ENCODE measurements around the gene LCN6. TPM values are rescaled to one million over a fixed set of nuclear protein-coding genes. Genes with fewer than 3 reads are reported as not detected.

Gene LCN6
- total and polyA plus RNA-seq, 7 donors = 0.44 to 15.0 (median 10.7) TPM

GRCh38 chr9:136751244-136751643, 2.9 kb upstream of the LCN6 start:
- Histone ChIP-seq H3K36me3 (ENCODE audit: insufficient read depth in 1 of 2, low read depth in 1 of 2) (no peaks in the 10 kb centered on the region), H3K27ac (no peak overlapping the region), H3K4me1 (no peaks in the 10 kb centered on the region), H3K27me3 (ENCODE audit: insufficient read depth in 3 of 3, low read length in 2 of 3) (no peaks in the 10 kb centered on the region), H3K4me3 (no peak overlapping the region), H3K9me3 (no peaks in the 10 kb centered on the region)
- intact Hi-C loops (cut with DNase I) = no loop called here
- TF ChIP-seq CTCF (IDR thresholded peaks at IDR 0.05) = no peak
- DNase-seq (no peak), ATAC-seq (no peak)
- WGBS, 3 donors = 79 to 88% (median 82%) methylated on average over 1 of the region's 1 CpG

- intact Hi-C loops (cut with DNase I) = no loop called here
- 51 to 66% (median 56%) methylated on average over 2 of the region's 2 CpGs for WGBS, 3 donors
- ATAC-seq (no peak), DNase-seq (no peak)
- H3K9me3 ChIP-seq = no peaks in the 10 kb centered on the region
- H3K36me3 ChIP-seq (ENCODE audit: insufficient read depth in 1 of 2, low read depth in 1 of 2) = no peaks in the 10 kb centered on the region
- H3K4me3 ChIP-seq = no peak overlapping the region
- no peak overlapping the region for H3K27ac ChIP-seq
- no peak for TF ChIP-seq CTCF (IDR thresholded peaks at IDR 0.05)
- no peaks in the 10 kb centered on the region for H3K4me1 ChIP-seq
- H3K27me3 ChIP-seq (ENCODE audit: insufficient read depth in 3 of 3, low read length in 2 of 3) = no peaks in the 10 kb centered on the region
Observed at GRCh38 chr9:136750526-136750925, 2.2 kb upstream of the LCN6 start.

GRCh38 chr9:136748666-136749611, 614 bp upstream of the LCN6 start:
- intact Hi-C loops (cut with DNase I) = no loop called here
- 72 to 77% (median 73%) methylated on average over 21 of the region's 21 CpGs for WGBS, 3 donors
- Histone ChIP-seq H3K9me3 (no peaks in the 10 kb centered on the region), H3K36me3 (ENCODE audit: insufficient read depth in 1 of 2, low read depth in 1 of 2) (no peaks in the 10 kb centered on the region), H3K4me3 (no peak overlapping the region), H3K27me3 (ENCODE audit: insufficient read depth in 3 of 3, low read length in 2 of 3) (peaks cover 0 to 6% (median 0%) of the 10 kb centered on the region in 3 donors), H3K27ac (no peak overlapping the region), H3K4me1 (no peaks in the 10 kb centered on the region)
- ATAC-seq = no peak
- no peak for TF ChIP-seq CTCF (IDR thresholded peaks at IDR 0.05)
- no peak for DNase-seq

GRCh38 chr9:136747161-136748060, 914 bp downstream of the LCN6 start:
- WGBS, 3 donors = 84 to 90% (median 86%) methylated on average over 21 to 22 of the region's 22 CpGs
- intact Hi-C loops (cut with DNase I) = no loop called here
- DNase-seq (no peak), ATAC-seq (no peak)
- Histone ChIP-seq H3K27me3 (ENCODE audit: insufficient read depth in 3 of 3, low read length in 2 of 3) (peaks cover 0 to 21% (median 12%) of the 10 kb centered on the region in 3 donors), H3K36me3 (ENCODE audit: insufficient read depth in 1 of 2, low read depth in 1 of 2) (no peaks in the 10 kb centered on the region), H3K27ac (no peak overlapping the region), H3K4me1 (no peaks in the 10 kb centered on the region), H3K9me3 (no peaks in the 10 kb centered on the region), H3K4me3 (no peak overlapping the region)
- TF ChIP-seq CTCF (IDR thresholded peaks at IDR 0.05) = no peak

All from psoas muscle (tissue), 8 donors.